HepG2 (cell line): ENCODE data around the gene TNP2. TPM values are rescaled to one million over a fixed set of nuclear protein-coding genes. Genes with fewer than 3 reads are reported as not detected.

Source experiments
- HBP1 ChIP-seq: IDR thresholded peaks from 2 replicates; pipeline ENCODE4 v1.6.1; 2016; ENCODE audit warnings: low read depth, control low read depth
- IRF2 ChIP-seq: IDR thresholded peaks from 2 replicates; pipeline ENCODE4 v1.6.1; 2018; ENCODE audit warnings: missing genetic modification reagents, missing compliant biosample characterization
- KLF6 ChIP-seq: IDR thresholded peaks from 2 replicates; pipeline ENCODE4 v1.8.0; 2016; ENCODE audit warnings: missing biosample characterization, missing genetic modification reagents
- MBD4 ChIP-seq: IDR thresholded peaks from 2 replicates; pipeline ENCODE4 v1.6.1; 2012; ENCODE audit warnings: low read length, inconsistent platforms, borderline replicate concordance
- PHF20 ChIP-seq: sonication (generic); formaldehyde crosslinking; IDR thresholded peaks from 2 replicates; pipeline ENCODE4 v1.5.0; 2020; ENCODE audit warnings: mild to moderate bottlenecking, missing genetic modification reagents
- PHF5A ChIP-seq: IDR thresholded peaks from one replicate; pipeline ENCODE4 v1.6.1; 2018; ENCODE audit warnings: low read depth, missing genetic modification reagents; ENCODE audit not compliant: unreplicated experiment
- POLR2G ChIP-seq: fragments of 200-400 bp; formaldehyde crosslinking; IDR thresholded peaks from 2 replicates; pipeline ENCODE4 v1.6.1; 2018; ENCODE audit warnings: mild to moderate bottlenecking, low read depth, low read length, moderate library complexity
- PRDM15 ChIP-seq: sonication (generic); formaldehyde crosslinking; IDR thresholded peaks from 2 replicates; pipeline ENCODE4 v1.4.0; 2020; ENCODE audit warnings: missing genetic modification reagents
- PRMT3 ChIP-seq: sonication (generic); formaldehyde crosslinking; IDR thresholded peaks from 2 replicates; pipeline ENCODE4 v1.8.1; 2022; ENCODE audit warnings: low read depth, mild to moderate bottlenecking, moderate library complexity, missing genetic modification reagents, borderline replicate concordance
- SAP130 ChIP-seq: IDR thresholded peaks from 2 replicates; pipeline ENCODE4 v1.6.1; 2016; ENCODE audit warnings: low read depth
- SATB2 ChIP-seq: sonication (generic); formaldehyde crosslinking; IDR thresholded peaks from 2 replicates; pipeline ENCODE4 v1.5.0; 2020; ENCODE audit warnings: missing genetic modification reagents
- SNAI1 ChIP-seq: sonication (generic); formaldehyde crosslinking; IDR thresholded peaks from 2 replicates; pipeline ENCODE4 v1.5.0; 2020; ENCODE audit warnings: mild to moderate bottlenecking, missing genetic modification reagents, borderline replicate concordance
- TERF1 ChIP-seq: sonication (generic); formaldehyde crosslinking; IDR thresholded peaks from 2 replicates; pipeline ENCODE4 v1.8.0; 2022; ENCODE audit warnings: mild to moderate bottlenecking, missing genetic modification reagents, moderate library complexity
- ZBTB7A ChIP-seq: sonication (generic); formaldehyde crosslinking; IDR thresholded peaks from 2 replicates; pipeline ENCODE4 v1.8.0; 2022; ENCODE audit warnings: mild to moderate bottlenecking, missing genetic modification reagents
- ZNF180 ChIP-seq: sonication (generic); formaldehyde crosslinking; IDR thresholded peaks from 2 replicates; pipeline ENCODE4 v1.4.0; 2020; ENCODE audit warnings: low read depth, missing genetic modification reagents, borderline replicate concordance
- ZNF484 ChIP-seq: sonication (generic); formaldehyde crosslinking; IDR thresholded peaks from 2 replicates; pipeline ENCODE4 v1.5.1; 2020; ENCODE audit warnings: mild to moderate bottlenecking, low read depth, missing genetic modification reagents, borderline replicate concordance
- ZNF609 ChIP-seq: sonication (generic); formaldehyde crosslinking; IDR thresholded peaks from 2 replicates; pipeline ENCODE4 v1.4.0; 2020; ENCODE audit warnings: mild to moderate bottlenecking, missing genetic modification reagents, borderline replicate concordance
- ZNF883 ChIP-seq: sonication (generic); formaldehyde crosslinking; IDR thresholded peaks from 2 replicates; pipeline ENCODE4 v1.5.1; 2020; ENCODE audit warnings: mild to moderate bottlenecking, missing genetic modification reagents; ENCODE audit errors: not compliant biosample characterization
- polyA plus RNA-seq, 8 experiments: library from polyadenylated mRNA; depleted of rRNA in 3 of 8; stranded (reverse) in 7 of 8; unstranded in 1 of 8; fragments of >200 nt; fragmentation: Illumina TruSeq in 4 of 8; extraction: Trizol in 4 of 8; gene quantifications; 2 replicates each; pipeline versions ENCODE4 v1.2.1 to v1.2.3, GENCODE V29; 2011 to 2016; ENCODE audit warnings: low read depth in 4 of 8, missing spikeins in 1 of 8, mixed read lengths in 1 of 8; ENCODE audit not compliant: insufficient read depth in 1 of 8
- total RNA-seq, 5 experiments: library from RNA; depleted of rRNA; stranded (reverse); fragments of >200 nt; fragmentation: Illumina TruSeq; extraction: Trizol; gene quantifications; 2 replicates each; pipeline ENCODE4 v1.2.3, GENCODE V29; 2016; ENCODE audit warnings: low read depth in 1 of 5

Gene TNP2
- total and polyA plus RNA-seq, 2 of the 13 experiments (the other 11 are each of a cell fraction or from before 2014, with no cell fraction given), result not detected

GRCh38 chr16:11309895-11310633, 40.9 kb upstream of the TNP2 start (continued):
- TF ChIP-seq PRDM15 (CRISPR knock-in tag), result no peak
- TF ChIP-seq KLF6 (CRISPR knock-in tag), result no peak; the same call in 1 of the 2 replicates
- no peak for TF ChIP-seq ZNF180 (CRISPR knock-in tag)
- 0 out of 2 replicates have a peak, but pooled peaks have one; percentile 1 for TF ChIP-seq SNAI1 (CRISPR knock-in tag)
- no peak for TF ChIP-seq PHF5A (CRISPR knock-in tag)
- TF ChIP-seq IRF2, result peak; percentile 92
- TF ChIP-seq PRMT3, result no peak
- TF ChIP-seq PHF20 (CRISPR knock-in tag), result peak; percentile 50; the same call in 1 of the 2 replicates
- peak; percentile 77; the same call in 1 of the 2 replicates for TF ChIP-seq HBP1 (CRISPR knock-in tag)
- TF ChIP-seq SATB2, result no peak
- TF ChIP-seq TERF1, result no peak
- peak; percentile 78; the same call in 1 of the 2 replicates for TF ChIP-seq ZNF609 (CRISPR knock-in tag)
- peak; percentile 82 for TF ChIP-seq ZNF883 (CRISPR knock-in tag)
- TF ChIP-seq ZBTB7A, result peak; percentile 77; the same call in 1 of the 2 replicates
- peak; percentile 92 for TF ChIP-seq SAP130 (CRISPR knock-in tag)
- TF ChIP-seq ZNF484 (CRISPR knock-in tag), result no peak; the same call in 1 of the 2 replicates
- TF ChIP-seq MBD4, result no peak
- TF ChIP-seq POLR2G, result no peak
